GM15510 (cell line): Measurements from ENCODE around the gene TMEM126A.
A peak's percentile ranks its signal among the peaks of the same experiment; 100 is the strongest.

ENCODE experiments used
- POLR2A ChIP-seq: IDR thresholded peaks from 3 replicates; pipeline ENCODE4 v1.6.1; 2011; ENCODE audit warnings: borderline replicate concordance; ENCODE audit not compliant: insufficient read length; ENCODE audit errors: extremely low read depth

TMEM126A gene

DNA sequence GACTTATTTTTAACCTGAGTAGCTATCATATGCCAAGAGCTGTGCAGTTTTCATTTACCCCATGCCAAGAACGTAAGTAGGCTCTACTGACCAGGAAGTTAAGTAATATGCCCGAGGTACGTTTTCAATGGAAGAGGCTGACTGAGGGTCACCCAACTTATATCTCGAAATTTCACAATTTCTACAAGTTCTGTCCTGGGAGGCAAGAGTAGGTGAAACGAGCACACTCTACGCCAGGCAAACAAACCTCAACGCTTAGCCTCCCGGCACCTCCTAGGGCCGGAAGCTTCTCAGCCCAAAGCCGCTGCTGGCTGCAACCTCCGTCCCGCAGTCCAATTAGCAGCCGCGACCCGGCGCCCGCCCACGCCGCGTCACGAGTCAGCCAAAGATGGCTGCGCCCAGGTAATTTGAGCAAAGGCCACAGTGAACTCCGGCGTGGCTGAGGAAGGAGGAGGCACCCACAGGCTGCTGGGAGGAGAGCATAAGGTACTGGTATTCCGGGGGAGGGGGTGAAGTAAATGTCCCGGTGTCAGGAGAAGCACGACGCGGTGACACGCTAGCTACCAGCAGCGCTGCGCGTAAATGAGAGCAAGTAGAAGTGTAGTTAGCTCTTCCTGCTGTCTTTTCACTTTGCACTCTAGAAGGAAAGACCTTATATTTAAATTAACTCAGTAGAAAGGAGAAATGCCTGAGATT is at the start of gene TMEM126A:
TMEM126A (plus strand) TSS at position 364 of the 696 bp plus-strand sequence. CDS start 2,289 bp downstream, outside the sequence.
- peak; percentile 91 for TF ChIP-seq POLR2A

DNA sequence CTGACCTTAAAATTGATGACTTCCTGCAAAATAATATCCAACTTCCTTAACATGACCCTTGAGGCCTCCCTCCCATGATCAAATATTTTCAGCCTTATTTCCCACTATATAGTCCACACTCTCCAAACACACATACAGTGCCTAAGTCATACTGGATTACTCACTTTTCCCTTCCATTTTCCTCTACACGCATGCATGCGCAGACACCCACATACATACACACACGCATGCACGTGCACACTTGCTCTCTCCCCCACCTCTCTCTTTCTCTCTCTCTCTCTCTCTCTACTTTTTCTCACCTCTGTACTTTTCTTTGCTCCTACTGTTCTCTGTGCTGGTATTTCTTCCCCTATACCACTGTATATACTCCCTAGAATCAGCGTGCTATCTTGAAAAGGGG is 48.7 kb upstream of the TMEM126A start:
- no peak for TF ChIP-seq POLR2A

DNA sequence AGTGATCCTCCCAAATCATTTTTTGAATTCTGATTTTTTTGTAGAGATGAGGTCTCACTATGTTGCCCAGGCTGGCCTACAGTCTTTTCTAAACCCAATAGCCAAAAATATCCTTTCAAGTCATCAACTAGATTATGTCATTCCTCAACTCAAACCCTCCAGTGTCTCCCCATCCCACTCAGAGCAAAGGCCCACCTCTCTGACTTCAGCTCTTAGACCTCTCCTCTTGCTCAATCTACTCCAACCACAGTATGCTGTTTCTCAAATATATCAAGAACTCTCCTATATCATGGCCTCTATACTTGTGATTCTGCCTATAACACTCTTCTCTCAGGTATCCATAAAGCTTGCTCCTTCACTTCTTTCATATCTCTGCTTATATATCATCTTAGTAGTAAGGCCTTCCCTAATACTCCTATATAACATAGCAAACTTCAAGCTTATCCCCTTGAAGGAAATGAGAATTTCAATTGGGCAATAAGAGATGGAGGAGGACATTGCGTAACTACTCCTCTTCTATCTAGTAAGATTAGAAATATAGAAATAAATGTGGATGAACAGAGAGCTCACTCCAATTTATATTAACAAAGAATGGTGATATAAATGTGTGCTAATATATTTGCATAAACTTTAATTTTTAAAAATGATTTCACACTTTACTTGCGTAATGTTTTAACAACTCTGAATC is 45.1 kb upstream of the TMEM126A start:
- no peak for TF ChIP-seq POLR2A

DNA sequence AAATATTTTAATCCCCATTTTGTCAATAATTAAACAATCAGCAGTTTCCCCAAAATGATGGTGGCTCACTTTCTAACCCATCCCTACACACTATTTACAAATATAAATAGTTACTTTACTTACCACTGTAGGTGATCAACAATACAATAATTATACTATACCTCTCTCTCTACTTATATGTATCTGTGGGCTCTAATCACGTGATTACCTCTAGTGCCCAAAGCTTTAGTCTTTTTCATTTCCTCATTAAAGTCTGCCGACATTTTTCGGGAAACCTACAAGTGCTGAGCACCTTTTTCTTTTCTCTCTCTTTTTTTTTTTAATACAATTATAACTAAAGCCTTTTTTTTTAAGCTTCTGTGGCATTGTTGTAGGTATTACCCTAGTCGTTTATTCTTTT is 44.5 kb upstream of the TMEM126A start:
- TF ChIP-seq POLR2A, result no peak

DNA sequence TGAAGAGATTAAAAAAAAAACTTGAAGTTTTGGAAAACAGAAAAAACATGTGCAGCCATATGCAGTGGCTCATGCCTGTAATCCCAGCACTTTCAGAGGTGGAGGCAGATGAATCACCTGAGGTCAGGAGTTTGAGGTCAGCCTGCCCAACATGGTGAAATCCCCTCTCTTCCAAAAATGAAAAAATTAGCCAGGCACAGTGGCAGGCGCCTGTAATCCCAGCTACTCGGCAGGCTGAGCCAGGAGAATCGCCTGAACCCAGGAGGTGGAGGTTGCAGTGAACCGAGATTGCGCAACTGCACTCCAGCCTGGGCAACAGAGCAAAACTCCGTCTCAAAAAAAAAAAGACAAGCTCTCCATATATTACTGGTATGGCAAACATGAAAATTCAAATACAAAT is 28.3 kb upstream of the TMEM126A start:
- no peak for TF ChIP-seq POLR2A

DNA sequence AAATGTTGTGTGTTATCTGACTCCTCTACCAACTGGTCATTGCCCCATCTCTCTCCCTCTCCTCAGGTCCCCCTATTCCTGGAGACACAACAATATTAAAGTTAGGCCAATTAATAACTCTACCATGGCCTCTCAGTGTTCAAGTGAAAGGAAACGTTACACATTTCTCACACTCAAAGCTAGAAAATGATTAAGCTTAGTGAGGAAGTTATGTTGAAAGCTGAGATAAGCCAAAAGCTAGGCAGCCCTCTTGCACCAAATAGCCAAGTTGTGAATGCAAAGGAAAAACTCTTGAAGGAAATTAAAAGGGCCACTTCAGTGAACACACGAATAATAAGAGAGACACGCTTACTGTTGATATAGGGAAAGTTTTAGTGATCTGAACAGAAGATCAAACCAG is 27.5 kb upstream of the TMEM126A start:
- no peak for TF ChIP-seq POLR2A

DNA sequence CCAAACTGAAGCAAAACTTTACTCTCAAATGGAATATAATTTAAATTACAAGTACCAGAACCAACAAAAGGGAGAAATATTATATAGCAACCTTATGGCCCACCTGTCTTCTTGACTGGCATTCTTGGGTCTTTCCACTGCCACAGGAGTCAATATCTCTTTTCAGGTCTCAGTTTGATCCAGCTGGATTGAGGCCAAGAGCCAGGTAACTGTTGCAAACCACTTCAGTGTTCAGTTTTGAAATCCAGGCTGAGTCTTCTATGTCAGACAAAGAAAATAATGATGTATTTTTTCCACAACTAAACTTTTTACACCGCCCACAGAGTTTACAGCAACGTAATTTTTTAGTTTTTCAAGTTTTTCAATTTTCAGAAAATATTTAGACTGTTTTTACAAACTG is 21.3 kb upstream of the TMEM126A start:
- TF ChIP-seq POLR2A, result no peak

DNA sequence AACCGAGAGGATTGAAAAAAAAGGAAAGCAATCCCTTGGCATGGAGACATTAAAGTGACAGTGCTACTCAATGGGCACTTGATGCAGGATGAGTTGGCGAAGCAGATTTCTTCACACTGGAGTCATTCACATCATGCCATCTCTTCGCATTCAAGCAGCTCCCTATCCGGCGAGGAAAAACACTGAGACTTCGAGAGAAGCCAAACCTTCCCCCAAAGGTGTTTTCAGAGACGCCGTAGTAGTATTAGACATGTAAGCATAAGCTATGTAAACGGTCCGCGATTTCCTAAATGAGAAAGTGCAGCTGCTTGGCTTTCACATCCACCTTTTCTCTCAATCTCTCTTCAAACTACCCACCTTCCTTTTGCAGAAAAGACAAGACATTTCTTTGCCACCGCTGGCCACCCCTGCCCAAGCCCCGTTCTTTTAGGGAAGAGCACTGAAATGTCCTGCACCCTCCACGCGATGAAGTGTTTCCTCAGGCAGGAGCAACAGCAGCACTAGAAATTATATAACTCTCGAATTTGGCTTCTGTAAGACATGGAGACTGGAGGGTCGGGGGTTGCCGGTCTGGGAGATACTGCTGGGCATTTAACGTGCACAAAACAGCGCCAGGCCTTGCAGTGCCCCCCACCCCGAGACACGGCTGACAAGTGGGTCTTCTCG is 20.3 kb upstream of the TMEM126A start, which contains the start of gene DLG2:
DLG2 (minus strand) TSS at position 13 of the 666 bp plus-strand sequence.
- TF ChIP-seq POLR2A, result no peak

DNA sequence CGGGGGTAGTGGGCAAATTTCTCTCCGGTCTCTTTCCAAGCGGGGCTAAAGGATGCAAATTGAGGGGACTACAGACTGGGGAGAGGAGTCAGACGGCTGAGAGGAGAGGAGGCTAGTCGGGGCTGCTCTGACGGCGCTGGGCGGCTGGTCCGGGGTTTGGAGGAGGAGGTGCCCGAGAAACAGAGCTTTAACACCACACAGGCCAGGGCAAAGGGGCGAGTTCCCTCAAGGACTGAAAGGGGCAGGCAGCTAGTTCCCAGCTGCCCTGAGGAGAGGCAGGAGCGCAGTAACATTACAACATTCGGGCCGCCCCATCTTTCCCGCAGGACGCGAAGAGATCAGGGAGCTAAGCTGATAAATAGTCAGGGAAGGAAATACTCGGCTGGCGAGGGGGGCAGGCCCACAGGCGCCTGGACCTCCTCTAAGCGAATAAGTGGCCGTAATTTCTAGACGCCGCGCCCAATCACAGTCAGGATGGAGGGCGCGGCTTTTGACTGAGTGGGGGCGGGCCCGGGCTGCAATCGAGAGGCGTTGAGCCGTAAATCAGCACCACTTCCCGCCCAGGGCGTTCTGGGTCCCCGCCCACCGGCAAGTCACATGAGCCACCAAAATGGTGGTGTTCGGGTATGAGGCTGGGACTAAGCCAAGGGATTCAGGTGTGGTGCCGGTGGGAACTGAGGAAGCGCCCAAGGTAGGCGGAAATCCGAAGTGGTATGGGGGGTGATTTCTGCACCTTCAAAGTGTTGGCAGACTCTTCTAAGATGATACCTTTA is 19.6 kb upstream of the TMEM126A start, which contains the start of gene TMEM126B:
TMEM126B (plus strand) TSS at position 596 of the 773 bp plus-strand sequence; CDS start at position 611, 15 bp downstream.
- peak; percentile 85 for TF ChIP-seq POLR2A

DNA sequence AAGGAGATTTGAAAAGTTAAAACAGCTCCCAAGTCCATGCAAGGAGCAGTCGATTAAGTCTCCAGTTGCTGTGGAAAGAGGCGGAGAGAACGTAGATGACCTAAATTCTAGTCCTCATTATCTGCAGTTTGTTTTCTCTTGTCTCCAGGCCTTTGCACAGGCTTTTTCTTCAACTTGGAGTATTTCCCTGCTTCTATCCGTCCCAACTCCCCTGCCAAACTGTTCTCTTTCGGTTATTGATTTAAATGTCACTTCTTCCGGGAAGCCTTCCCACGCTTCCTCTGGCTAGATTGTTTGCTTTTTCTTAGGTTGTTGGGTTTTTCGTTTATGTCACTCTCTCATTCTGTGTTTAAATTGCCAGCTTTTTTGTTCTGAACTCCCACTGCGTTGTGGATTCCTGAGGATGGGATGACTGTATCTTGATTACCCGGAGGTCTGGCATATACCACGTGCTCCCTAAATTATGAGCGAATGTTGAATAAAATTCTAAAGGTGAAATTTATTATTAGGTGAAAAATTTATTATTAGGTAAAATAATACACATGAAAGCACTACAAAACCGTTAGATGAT is 18.9 kb upstream of the TMEM126A start:
- TF ChIP-seq POLR2A, result no peak

DNA sequence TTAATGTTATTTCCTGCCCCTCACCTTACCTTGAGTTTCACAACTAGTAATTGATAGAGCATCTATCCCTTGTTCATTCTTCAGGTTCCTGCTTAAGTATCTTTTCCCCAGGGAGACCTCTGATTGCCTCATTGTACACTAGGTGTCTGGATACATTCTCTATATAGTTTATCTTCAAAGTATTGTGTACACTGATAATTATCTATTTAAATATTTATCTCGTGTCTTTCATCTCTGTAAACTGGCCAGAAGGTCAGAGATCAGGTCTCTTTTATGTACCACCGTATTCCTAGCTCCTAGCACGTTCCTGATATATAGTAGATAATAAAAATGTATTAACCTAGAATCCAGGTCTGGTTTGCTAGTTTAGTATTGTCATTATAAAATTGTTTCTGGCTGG is 13.0 kb upstream of the TMEM126A start:
- no peak for TF ChIP-seq POLR2A

DNA sequence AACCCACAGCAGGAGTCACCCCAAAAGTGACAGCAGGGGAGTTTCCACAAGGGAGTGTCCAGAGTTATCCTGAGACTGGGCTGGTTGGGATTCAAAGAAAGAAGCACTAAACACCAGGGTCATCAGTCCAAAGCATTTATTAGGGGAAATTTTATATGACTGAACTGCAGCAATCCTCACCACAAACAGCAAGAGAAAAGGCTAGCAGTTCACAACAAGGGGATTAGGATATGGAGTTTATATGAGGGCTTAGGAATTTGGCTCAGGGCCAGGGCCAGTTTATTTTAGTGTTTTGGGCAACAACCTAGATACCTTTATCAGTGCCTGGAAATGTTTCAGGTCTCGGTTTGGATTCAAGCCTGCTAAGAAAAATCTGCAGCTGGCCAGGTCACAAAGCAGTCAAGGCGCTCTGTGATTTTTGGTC is 4.6 kb upstream of the TMEM126A start:
- TF ChIP-seq POLR2A, result no peak

DNA sequence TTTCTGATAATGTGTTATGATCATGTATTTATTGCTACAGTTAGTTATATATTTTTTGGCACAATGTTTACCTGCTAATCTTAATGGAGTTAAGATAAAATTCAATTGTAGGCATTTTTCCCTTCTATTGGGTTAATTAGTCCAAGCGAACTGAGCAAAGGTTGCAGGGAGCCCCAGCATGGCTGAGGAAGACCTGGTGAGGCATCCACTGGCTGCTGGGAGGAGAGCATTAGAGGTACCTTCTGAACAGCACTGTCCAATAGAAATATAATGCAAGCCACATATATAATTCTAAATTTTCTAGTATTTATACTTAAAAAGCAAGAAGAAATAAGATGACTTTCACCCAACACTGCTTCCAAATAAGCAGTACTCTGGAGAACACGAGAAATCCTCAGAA is 689 bp upstream of the TMEM126A start:
- no peak for TF ChIP-seq POLR2A

DNA sequence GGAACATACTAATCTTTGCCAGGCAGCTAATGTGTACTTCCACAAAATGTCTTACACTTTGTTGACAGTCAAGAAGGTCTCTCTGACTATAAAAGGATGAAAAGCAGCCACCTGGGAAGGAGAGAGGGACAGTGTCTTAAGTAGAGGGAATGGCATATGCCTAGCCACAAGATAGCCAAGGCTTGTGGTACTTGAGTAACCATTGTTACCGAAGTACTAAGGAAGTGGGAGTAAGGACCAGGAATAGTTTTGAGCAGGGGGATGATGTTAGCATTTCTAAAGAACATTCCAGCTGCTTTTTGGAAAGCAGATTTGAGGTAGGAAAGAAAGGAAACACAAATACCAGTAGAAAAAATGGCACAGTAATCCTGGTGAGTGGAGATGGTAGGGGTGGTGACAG is 3.4 kb downstream of the TMEM126A start:
- TF ChIP-seq POLR2A, result no peak
